Astrocyte (in vitro differentiated cells and primary cell): Measurements from ENCODE around the gene CCDC160. TPM values are rescaled to one million over a fixed set of nuclear protein-coding genes. Genes with fewer than 3 reads are reported as not detected.

Experiments used
- DNase-seq: peaks from one replicate; pipeline ENCODE4 v3.0.0-alpha.2; 2010; ENCODE audit warnings: low read depth
- FAIRE-seq: peaks from 2 replicates; lab custom pipeline; 2011; peaks lifted over from hg19 to GRCh38; lab: Jason Lieb, UNC
- H2AFZ ChIP-seq: 2 replicates; pipeline ENCODE4 v1.6.0; 2012; ENCODE audit warnings: low read depth, low read length, inconsistent platforms
- H3K27ac ChIP-seq: 2 replicates; pipeline ENCODE4 v1.5.1; 2011; ENCODE audit warnings: low read depth, low read length, inconsistent platforms
- H3K27me3 ChIP-seq: 2 replicates; pipeline ENCODE4 v1.6.0; 2011; ENCODE audit warnings: low read length, inconsistent platforms; ENCODE audit not compliant: insufficient read depth
- H3K36me3 ChIP-seq: 2 replicates; pipeline ENCODE4 v1.5.1; 2011; ENCODE audit warnings: low read length, inconsistent platforms; ENCODE audit not compliant: insufficient read depth
- H3K4me1 ChIP-seq: 2 replicates; pipeline ENCODE4 v1.5.1; 2011; ENCODE audit warnings: low read length, inconsistent platforms; ENCODE audit not compliant: insufficient read depth
- H3K4me2 ChIP-seq: 2 replicates; pipeline ENCODE4 v1.6.0; 2012; ENCODE audit warnings: low read length, inconsistent platforms
- H3K4me3 ChIP-seq: 2 replicates; pipeline ENCODE4 v1.5.1; 2011; ENCODE audit warnings: low read depth, mild to moderate bottlenecking, low read length, inconsistent platforms; ENCODE audit not compliant: insufficient read depth
- H3K79me2 ChIP-seq: 2 replicates; pipeline ENCODE4 v1.6.0; 2012; ENCODE audit warnings: mild to moderate bottlenecking, low read length, inconsistent platforms; ENCODE audit not compliant: insufficient read depth
- H3K9ac ChIP-seq: 2 replicates; pipeline ENCODE4 v1.6.0; 2012; ENCODE audit warnings: mild to moderate bottlenecking, low read length, inconsistent platforms
- H3K9me3 ChIP-seq: 2 replicates; pipeline ENCODE4 v1.5.1; 2012; ENCODE audit warnings: low read depth, mild to moderate bottlenecking, low read length, inconsistent platforms; ENCODE audit not compliant: insufficient read depth
- H4K20me1 ChIP-seq: 2 replicates; pipeline ENCODE4 v1.6.0; 2012; ENCODE audit warnings: low read length, inconsistent platforms; ENCODE audit not compliant: insufficient read depth
- H3K27ac Mint-ChIP-seq: one replicate; pipeline ENCODE4 v1.8.0; 2021; ENCODE audit warnings: mild to moderate bottlenecking, mixed read lengths; ENCODE audit not compliant: unreplicated experiment
- H3K27me3 Mint-ChIP-seq: one replicate; pipeline ENCODE4 v1.8.0; 2021; ENCODE audit warnings: low read depth, mixed read lengths; ENCODE audit not compliant: unreplicated experiment
- H3K36me3 Mint-ChIP-seq: one replicate; pipeline ENCODE4 v1.8.0; 2021; ENCODE audit warnings: low read depth, mixed read lengths; ENCODE audit not compliant: unreplicated experiment
- H3K4me1 Mint-ChIP-seq: one replicate; pipeline ENCODE4 v1.8.0; 2021; ENCODE audit warnings: low read depth, mixed read lengths; ENCODE audit not compliant: unreplicated experiment
- H3K4me3 Mint-ChIP-seq: one replicate; pipeline ENCODE4 v1.8.0; 2021; ENCODE audit warnings: mild to moderate bottlenecking, moderate library complexity, mixed read lengths; ENCODE audit not compliant: unreplicated experiment
- H3K9me3 Mint-ChIP-seq: one replicate; pipeline ENCODE4 v1.8.0; 2021; ENCODE audit warnings: mild to moderate bottlenecking, mixed read lengths; ENCODE audit not compliant: unreplicated experiment
- CTCF ChIP-seq: IDR thresholded peaks from 2 replicates; pipeline ENCODE4 v1.5.1; 2011; ENCODE audit warnings: low read depth, mild to moderate bottlenecking, inconsistent platforms, low read length, moderate library complexity; ENCODE audit not compliant: insufficient read depth
- EZH2 ChIP-seq: IDR thresholded peaks from 2 replicates; pipeline ENCODE4 v1.6.1; 2012; ENCODE audit warnings: mild to moderate bottlenecking, low read length, inconsistent platforms; ENCODE audit not compliant: insufficient read depth
- total RNA-seq: library from RNA; stranded (reverse); gene quantifications from 2 replicates; pipeline ENCODE4 v1.2.1, GENCODE V29; 2021

Gene CCDC160
- total RNA-seq, 1 donor from 2014 or later: 1.5 TPM

- Histone ChIP-seq H3K27me3 (no peaks in the 10 kb centered on the region), H3K4me3 (no peak overlapping the region), H4K20me1 (no peaks in the 10 kb centered on the region), H3K79me2 (no peaks in the 10 kb centered on the region), H3K4me1 (no peaks in the 10 kb centered on the region), H2AFZ (no peak overlapping the region), H3K4me2 (no peak overlapping the region), H3K27ac (no peak overlapping the region), H3K9me3 (no peaks in the 10 kb centered on the region), H3K36me3 (no peaks in the 10 kb centered on the region), H3K9ac (no peak overlapping the region)
- Mint-ChIP-seq H3K9me3 (no peaks in the 10 kb centered on the region), H3K27me3 (no peaks in the 10 kb centered on the region), H3K4me1 (peaks cover 26% of the 10 kb centered on the region), H3K36me3 (no peaks in the 10 kb centered on the region), H3K4me3 (no peak overlapping the region), H3K27ac (no peak overlapping the region)
- no peak for FAIRE-seq
- DNase-seq: no peak
- no peak for TF ChIP-seq EZH2
- no peak for TF ChIP-seq CTCF
Observed at GRCh38 chrX:134246282-134246681, 9.3 kb downstream of the CCDC160 start.

GRCh38 chrX:134247492-134247891 is 10.5 kb downstream of the CCDC160 start:
- peak; percentile 54 for FAIRE-seq
- H3K4me1 Mint-ChIP-seq: peaks cover 23% of the 10 kb centered on the region

More at GRCh38 chrX:134247492-134247891, 10.5 kb downstream of the CCDC160 start:
- Histone ChIP-seq H3K9me3 (no peaks in the 10 kb centered on the region), H3K27me3 (no peaks in the 10 kb centered on the region), H3K27ac (no peak overlapping the region), H3K4me2 (no peak overlapping the region), H2AFZ (no peak overlapping the region), H4K20me1 (no peaks in the 10 kb centered on the region), H3K4me3 (no peak overlapping the region), H3K79me2 (no peaks in the 10 kb centered on the region), H3K36me3 (no peaks in the 10 kb centered on the region), H3K9ac (no peak overlapping the region), H3K4me1 (no peaks in the 10 kb centered on the region)
- Mint-ChIP-seq H3K4me3 (no peak overlapping the region), H3K27me3 (no peaks in the 10 kb centered on the region), H3K9me3 (no peaks in the 10 kb centered on the region), H3K27ac (no peak overlapping the region), H3K36me3 (no peaks in the 10 kb centered on the region)
- no peak for TF ChIP-seq EZH2
- TF ChIP-seq CTCF: no peak
- no peak for DNase-seq
